ENCODE results near the gene PPP1R27.

The PPP1R27 gene

DNA sequence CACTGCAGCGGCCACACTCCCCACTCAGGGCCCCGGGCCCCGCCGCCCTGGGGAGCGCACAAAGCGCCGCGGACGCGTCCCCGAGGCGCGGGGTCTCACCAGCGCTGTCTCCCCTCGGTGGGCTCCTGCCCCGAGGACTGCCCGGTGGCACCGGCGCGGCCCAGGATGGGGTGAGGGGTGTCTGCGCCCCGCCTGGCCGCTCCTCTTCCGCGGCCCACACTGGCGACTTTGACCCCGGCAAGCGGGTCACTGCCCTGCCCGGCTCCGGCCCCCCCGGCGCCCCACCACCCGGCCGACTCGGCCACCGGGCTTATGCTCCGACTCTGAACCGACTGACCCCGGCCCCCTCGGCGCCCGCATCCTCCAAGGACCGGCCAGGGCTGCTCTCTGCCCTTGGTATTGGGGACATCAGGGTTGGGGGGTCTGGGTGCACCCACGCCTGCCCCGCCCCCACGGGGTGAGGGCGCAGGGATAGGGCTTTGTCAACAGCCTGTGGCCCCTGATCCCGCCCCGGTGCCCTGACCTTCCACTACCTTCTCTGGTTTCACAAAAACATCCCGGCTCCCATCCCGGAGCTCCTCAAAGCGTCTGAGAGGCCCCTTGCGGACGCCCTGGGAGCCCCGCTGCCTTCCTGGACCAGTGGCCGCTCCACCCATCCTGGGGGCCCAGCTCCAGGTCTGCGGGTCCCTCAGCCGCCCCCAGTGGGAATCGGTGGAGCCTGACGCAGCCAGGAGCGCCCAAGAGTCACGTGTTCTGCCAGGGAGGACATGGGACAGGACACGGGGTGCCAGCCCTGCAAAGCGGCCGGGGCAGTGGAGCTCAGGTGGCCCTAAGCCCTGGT lies 30.1 kb downstream of the PPP1R27 start:
- no peak for DNase-seq (ENCODE audit: low read depth in 3 of 3)

DNA sequence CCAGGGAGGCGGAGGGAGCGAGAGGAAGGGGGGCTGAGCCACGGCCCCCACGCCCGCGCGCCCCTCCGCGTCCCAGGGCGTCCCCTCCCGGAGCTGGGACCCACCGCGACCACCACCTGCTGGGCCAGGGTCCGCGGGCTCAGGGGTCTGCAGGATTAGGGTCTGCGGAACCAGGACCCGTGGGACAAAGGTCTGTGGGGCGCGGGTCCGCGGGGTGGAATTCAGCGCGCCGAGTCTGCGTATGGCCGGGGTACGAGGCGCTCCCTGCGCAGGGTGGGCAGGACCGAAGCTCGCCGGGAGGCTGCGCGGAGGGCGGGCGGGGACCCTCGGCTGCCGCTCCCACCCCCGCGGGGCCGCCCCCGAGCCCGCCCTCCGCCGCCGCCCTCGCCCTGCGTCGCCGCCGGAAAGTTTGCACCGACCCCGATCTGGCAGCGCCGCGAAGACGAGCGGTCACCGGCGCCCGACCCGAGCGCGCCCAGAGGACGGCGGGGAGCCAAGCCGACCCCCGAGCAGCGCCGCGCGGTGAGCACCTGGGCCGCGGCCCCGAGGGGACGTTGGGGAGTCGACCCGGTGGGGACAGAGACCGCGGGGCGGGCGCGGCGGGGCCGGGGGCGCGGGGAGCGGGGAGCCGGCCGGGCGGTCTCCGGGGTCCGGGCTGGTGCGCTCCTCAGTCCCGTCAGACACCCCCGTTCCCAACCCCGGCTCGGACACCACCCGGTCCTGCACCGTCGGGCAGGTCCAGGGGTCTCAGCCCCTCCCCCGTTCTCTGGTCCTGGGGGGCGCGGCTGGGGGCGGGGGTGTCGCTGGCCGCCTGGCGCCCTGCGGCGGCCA lies 30.9 kb downstream of the PPP1R27 start, which contains the start of gene GCGR:
Gene GCGR, plus strand, starts transcription at position 423 of the 831 bp plus-strand sequence. CDS start 4,869 bp downstream, outside the sequence.
- DNase-seq (ENCODE audit: low read depth in 3 of 3) = no peak

DNA sequence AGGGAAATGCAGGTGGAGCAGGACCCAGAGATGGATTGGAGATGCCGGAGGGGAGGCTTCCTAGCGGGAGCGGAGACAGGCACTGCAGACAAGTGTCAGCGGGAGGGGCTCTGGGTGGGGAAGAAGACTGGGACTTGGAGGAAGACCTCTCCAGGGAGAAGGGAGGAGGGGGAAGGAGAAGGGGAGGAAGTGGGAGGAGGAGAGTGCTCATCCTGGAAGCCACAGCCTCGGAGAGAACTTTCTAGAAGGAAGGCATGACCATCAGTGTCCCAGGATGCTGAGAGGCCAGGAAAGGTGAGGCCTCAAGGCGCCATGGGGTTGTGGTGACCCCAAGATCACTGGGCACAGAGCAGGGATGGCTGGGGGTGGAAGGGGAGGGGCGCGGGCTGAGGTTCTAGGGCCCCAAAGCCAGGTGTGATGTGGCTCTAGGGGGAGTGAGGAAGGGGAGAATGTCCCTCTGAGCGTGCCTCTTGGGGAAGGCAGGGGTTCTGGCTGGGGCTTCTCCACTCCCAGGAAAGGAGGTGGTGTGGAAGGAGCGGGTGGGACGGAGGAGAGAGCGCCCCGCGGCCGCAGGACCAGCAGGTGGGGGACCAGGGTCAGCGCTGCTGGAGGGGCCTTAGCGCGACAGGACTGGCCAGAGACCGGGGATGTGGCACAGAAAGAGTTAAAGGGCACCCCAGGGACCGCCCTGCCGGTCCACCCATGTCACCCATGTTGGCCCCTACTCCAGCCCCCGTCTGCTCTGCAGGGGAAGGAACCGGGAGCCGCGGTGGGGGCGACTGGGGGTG lies 31.8 kb downstream of the PPP1R27 start:
- DNase-seq (ENCODE audit: low read depth in 3 of 3) = no peak

GRCh38 chr17:81802048-81802758 lies 32.6 kb downstream of the PPP1R27 start:
- no peak for DNase-seq (ENCODE audit: low read depth in 3 of 3)

GRCh38 chr17:81801327-81801726 lies 33.5 kb downstream of the PPP1R27 start:
- no peak for DNase-seq (ENCODE audit: low read depth in 3 of 3)

DNA sequence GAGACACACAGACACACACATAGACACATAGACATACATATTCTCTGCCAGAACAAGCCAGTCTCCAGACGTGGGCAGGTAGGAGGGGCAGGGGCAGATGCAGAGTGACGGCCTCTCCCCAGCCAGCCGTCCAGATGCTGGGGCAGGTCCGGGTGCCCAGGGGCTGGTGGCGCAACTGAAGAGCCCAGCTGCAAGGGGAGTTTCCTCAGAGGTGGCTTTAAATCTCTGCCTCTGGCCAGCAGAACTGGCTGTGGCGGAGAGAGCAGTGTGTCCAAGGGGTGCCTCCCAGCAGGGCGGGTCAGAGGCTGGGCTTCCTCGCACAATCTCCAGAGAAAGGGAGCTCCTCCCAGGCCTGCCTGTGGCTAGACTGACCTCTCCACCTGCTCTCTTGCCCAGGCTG lies 40.3 kb downstream of the PPP1R27 start:
- no peak for DNase-seq (ENCODE audit: low read depth in 3 of 3)

DNA sequence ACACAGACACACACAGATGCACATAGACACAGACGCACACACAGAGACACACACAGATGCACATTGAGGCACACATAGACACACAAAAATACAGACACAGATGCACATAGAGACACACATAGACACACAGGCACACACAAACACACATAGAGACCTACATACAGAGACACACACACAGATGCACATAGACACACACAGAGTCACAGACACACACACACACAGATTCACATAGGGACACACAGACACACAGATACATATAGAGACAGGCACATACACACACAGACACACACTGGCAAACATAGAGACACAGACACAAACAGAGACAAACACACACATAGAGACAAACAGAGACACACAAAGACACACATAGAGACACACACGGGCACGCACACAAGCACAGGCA lies 40.8 kb downstream of the PPP1R27 start:
- no peak for DNase-seq (ENCODE audit: low read depth in 3 of 3)

DNA sequence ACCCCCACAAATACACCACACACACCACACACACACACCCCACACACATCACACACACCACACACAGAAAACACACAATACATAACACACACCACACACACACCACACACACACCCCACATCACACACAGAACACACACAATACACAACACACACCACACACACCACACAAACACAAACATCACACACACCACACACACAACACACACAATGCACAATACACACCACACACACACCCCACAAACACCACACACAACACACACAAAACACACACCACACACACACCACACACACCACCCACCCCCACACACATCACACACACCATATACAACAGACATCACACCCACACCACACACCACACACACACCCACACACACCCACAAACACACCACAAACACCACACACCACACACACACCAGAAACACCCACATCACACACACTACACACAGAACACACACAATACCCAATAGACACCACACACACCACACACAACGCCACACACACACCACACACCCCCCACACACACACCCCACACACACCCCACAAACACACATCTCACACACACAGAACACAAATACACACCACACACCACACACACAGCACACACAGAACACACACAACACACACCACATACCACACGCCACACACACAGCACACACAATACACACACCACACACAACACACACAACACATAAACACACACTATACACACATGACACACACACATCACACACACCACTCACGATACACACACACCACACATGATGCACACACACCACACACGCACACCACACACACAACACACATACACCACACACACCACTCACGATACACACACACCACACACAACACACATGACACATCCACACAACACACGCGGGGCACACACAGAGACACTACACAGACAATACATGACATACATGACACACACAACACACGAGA lies 41.9 kb downstream of the PPP1R27 start:
- no peak for DNase-seq (ENCODE audit: low read depth in 3 of 3)
